GM10248 (cell line): ENCODE measurements around the gene BGLAP.

ENCODE experiments used
- CTCF ChIA-PET: fragments of 300-600 bp; sonication (Branson Sonifier 250); formaldehyde crosslinking; extraction: SDS; loops from one replicate; lab custom pipeline; 2021; ENCODE audit warnings: antibody characterized with exemption; lab: Yijun Ruan, JAX
- POLR2A ChIA-PET: fragments of 350-650 bp; sonication (Branson Sonifier 250); formaldehyde crosslinking; extraction: SDS; loops from one replicate; lab custom pipeline; 2020; ENCODE audit warnings: antibody characterized with exemption; lab: Yijun Ruan, JAX
- DNase-seq: peaks from one replicate; pipeline ENCODE4 v3.0.0; 2012; ENCODE audit errors: extremely low spot score
- TF ChIP-seq, protein P1 (sequence below): IDR thresholded peaks from 2 replicates; pipeline ENCODE4 v1.5.1; 2012; ENCODE audit warnings: mild to moderate bottlenecking, low read depth; ENCODE audit errors: extremely low read depth, missing control alignments, control extremely low read depth

The BGLAP gene

DNA sequence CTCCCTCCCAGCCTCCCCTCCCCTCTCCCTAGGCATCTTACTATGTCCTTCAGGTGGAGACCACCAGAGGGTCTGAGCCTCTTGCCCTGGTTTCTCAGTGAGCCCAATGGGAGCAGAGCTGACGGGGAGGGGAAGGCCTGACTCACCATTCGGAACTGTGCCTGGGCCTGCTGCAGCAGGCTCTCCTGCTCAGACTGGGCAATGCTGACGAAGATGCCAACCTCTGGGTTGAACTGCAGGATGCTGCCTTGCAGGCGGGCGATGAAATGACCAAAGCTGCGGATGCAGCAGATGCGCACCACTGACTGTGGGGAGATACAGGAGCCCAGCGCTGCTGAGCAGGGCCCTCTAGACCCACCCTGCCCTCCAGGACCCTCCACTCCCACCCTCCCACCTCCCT is 16.9 kb downstream of the BGLAP start:
- TF ChIP-seq, protein P1, sequence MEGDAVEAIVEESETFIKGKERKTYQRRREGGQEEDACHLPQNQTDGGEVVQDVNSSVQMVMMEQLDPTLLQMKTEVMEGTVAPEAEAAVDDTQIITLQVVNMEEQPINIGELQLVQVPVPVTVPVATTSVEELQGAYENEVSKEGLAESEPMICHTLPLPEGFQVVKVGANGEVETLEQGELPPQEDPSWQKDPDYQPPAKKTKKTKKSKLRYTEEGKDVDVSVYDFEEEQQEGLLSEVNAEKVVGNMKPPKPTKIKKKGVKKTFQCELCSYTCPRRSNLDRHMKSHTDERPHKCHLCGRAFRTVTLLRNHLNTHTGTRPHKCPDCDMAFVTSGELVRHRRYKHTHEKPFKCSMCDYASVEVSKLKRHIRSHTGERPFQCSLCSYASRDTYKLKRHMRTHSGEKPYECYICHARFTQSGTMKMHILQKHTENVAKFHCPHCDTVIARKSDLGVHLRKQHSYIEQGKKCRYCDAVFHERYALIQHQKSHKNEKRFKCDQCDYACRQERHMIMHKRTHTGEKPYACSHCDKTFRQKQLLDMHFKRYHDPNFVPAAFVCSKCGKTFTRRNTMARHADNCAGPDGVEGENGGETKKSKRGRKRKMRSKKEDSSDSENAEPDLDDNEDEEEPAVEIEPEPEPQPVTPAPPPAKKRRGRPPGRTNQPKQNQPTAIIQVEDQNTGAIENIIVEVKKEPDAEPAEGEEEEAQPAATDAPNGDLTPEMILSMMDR = no peak
- CTCF ChIA-PET = interaction anchor here (1.5 to 4.9 kb wide), 5 partner anchors 10 to 168 kb away, joined by 3 to 24 read pairs (median 4); no protein-coding TSS in a partner anchor

DNA sequence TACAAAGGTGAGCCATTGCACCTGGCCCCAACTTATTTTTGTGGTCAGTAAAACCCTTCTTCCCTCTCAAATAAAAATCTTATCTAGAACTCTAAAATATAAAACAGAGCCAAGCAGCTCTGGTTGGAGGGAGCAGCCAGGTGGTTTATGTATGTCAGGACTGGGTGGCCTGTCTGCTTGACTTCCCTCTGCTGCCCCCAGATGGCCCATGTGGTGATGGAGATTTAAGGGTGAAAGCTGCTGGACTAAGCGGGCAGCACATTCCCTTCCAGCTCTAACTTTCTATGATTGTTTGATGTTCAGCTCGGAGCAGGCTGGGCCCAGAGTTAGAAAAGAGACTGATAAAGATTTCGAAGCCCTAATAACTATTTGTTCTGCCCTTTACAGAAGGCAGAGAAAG is 17.8 kb downstream of the BGLAP start:
- TF ChIP-seq, protein P1 = peak; percentile 17
- ChIA-PET POLR2A (no interaction called here), CTCF (interaction anchor here (0.7 to 4.9 kb wide), 12 partner anchors 9 to 169 kb away, joined by 3 to 24 read pairs (median 4); partner anchors contain the start of genes BGLAP and TMEM79)
- no peak for DNase-seq

More for the DNA sequence above, 16.9 kb downstream of the BGLAP start:
- POLR2A ChIA-PET = no interaction called here
- DNase-seq = no peak

DNA sequence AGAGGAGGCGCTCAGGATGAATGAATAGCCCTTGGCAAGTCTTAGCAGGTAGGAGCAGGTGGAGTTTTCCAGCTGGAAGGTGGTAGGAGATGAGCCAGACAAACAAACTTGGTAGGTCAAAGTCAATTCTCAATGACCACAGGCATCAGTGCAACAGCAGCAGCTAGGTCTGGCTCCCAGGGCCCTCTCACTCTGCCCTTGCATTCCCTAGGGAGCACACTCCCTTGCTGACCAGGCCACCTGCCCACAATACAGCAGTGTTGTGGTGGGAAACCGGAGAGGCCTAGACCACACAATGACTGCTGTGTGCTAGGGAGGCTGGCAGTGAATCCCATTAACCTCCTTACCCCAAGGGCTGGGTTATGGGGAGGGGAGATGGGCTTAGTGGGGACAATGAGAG is 18.9 kb downstream of the BGLAP start:
- TF ChIP-seq, protein P1 = no peak
- ChIA-PET CTCF (interaction anchor here (0.9 to 4.9 kb wide), 10 partner anchors 10 to 170 kb away, joined by 3 to 24 read pairs (median 4); partner anchors contain the start of gene BGLAP), POLR2A (no interaction called here)
- DNase-seq = no peak

DNA sequence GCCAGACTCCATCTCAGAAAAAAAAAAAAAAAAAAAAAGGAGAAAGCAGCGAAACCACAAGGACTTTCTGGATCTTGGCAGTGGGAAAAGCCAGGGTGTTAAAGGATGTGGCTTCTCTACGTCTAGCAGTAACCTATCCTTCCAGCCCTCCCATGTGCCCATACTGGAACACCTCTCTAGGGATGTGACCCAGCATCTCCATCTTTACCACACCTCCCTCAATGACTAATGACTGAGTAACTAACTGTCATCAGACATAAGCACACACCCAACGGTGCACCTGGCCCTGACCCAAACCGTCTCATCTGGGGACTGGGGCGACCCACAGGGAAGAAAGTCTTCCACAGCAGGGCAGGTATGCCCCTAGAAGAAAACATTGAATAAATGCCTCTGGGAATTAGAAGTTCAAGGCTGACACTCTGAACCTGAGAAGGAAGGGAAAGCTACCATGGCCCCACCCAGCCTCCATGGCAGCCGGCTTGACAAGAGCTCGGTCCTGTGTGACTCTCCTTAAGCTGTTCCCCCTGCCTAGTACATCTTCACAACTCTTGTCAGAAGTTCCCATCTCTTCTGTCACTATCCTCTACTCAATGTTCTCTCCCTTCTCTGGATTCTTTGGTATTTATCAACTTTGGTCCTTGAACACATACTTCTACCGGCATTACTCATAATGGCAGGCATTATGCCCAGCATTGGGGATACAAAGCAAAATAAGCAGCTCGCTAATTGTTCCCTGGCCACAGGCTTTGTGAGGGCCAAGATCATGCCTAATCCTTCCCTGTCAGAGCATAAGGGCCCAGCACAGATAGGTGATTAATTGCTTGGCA is 20.7 kb downstream of the BGLAP start:
- TF ChIP-seq, protein P1 = no peak
- DNase-seq = no peak
- CTCF ChIA-PET = interaction anchor here (1.0 to 4.9 kb wide), 8 partner anchors 10 to 166 kb away, joined by 3 to 24 read pairs (median 4); no protein-coding TSS in a partner anchor
- POLR2A ChIA-PET = no interaction called here

DNA sequence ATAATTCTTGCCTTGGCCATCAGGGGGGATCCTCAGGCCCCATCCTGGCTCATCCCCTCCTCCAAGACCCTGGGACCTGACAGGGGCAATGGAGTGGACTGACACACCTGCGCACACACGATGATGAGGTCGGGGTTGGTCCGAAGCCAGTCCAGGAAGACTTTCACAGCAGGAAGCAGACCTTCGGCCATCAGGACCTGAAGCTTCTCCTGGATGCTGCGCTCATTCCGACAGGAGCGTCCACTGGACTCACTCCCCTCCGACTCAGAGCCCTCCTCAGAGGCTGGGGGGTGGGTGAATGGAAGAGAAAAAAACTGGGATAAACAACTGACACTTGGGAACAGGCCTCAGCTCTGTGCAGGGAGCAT is 21.3 kb downstream of the BGLAP start:
- POLR2A ChIA-PET = no interaction called here
- CTCF ChIA-PET = interaction anchor here (1.0 to 4.9 kb wide), 5 partner anchors 9 to 118 kb away, joined by 3 to 24 read pairs (median 5); no protein-coding TSS in a partner anchor
- TF ChIP-seq, protein P1 = no peak
- DNase-seq = no peak

DNA sequence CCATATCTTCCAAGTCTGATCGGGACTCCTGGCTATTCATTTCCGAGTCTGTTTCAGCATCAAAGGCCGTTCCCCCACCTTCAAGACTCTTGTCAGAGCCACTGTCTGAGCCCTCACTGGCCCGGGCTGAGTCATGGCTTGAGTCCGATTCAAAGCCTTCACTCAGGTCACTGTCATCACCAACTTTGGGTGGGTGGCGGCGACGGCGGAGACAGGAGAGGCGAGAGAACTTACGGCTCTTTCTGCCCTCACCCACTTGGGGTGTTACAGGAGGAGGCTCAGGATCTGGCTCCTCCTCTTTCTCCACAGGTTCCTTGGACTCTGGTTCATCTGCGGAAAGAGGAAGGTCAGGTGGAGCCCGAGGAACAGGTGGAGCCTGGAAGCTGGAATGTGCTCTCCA is 24.1 kb downstream of the BGLAP start:
- POLR2A ChIA-PET = no interaction called here
- CTCF ChIA-PET = no interaction called here
- no peak for DNase-seq
- TF ChIP-seq, protein P1 = no peak
